PC-3 (cell line): ENCODE results near the gene ARF4. TPM values are rescaled to one million over a fixed set of nuclear protein-coding genes. Genes with fewer than 3 reads are reported as not detected.

ENCODE experiments used
- ATAC-seq: fragments of 200-7000 bp; cut with Tn5 transposase; 2 replicates; pipeline ENCODE4 v1.9.1; 2020; ENCODE audit warnings: mild to moderate bottlenecking, moderate library complexity
- BruUV-seq: library from RNA; stranded (reverse); fragments of 400-500 nt; replicated peaks from 2 replicates; lab custom pipeline; 2021; lab: Mats Ljungman, UMichigan
- CTCF ChIA-PET: fragments of 300-600 bp; sonication (Branson Sonifier 250); formaldehyde crosslinking; loops from one replicate; lab custom pipeline; 2022; ENCODE audit warnings: antibody characterized with exemption; lab: Charles Lee
- POLR2A ChIA-PET: fragments of 300-600 bp; sonication (Branson Sonifier 250); formaldehyde crosslinking; loops from one replicate; lab custom pipeline; 2022; ENCODE audit warnings: antibody characterized with exemption; ENCODE audit not compliant: unreplicated experiment; lab: Charles Lee
- DNase-seq: peaks from one replicate; pipeline ENCODE4 v3.0.0-alpha.2; 2015
- H2AFZ ChIP-seq: fragments of 300-600 bp; sonication (generic); 2 replicates; pipeline ENCODE4 v1.6.0; 2016; ENCODE audit warnings: antibody characterized with exemption, low read length
- H3F3A ChIP-seq: fragments of 300-600 bp; sonication (generic); one replicate; pipeline ENCODE4 v1.6.0; 2017; ENCODE audit warnings: antibody characterized with exemption, low read length, control low read depth, mild to moderate bottlenecking; ENCODE audit not compliant: unreplicated experiment
- H3K27ac ChIP-seq: fragments of 300-600 bp; sonication (generic); 2 replicates; pipeline ENCODE4 v1.5.1; 2016; ENCODE audit warnings: mild to moderate bottlenecking, low read length
- H3K27me3 ChIP-seq: fragments of 300-600 bp; sonication (generic); 2 replicates; pipeline ENCODE4 v1.6.1; 2016; ENCODE audit warnings: low read length, mixed read lengths
- H3K36me3 ChIP-seq: fragments of 300-600 bp; sonication (generic); 2 replicates; pipeline ENCODE4 v1.6.1; 2016; ENCODE audit warnings: low read depth, mixed run types, low read length, mixed read lengths
- H3K4me1 ChIP-seq: fragments of 300-600 bp; sonication (generic); 2 replicates; pipeline ENCODE4 v1.5.1; 2016; ENCODE audit warnings: low read length; ENCODE audit not compliant: insufficient read depth
- H3K4me2 ChIP-seq: fragments of 300-600 bp; sonication (generic); 2 replicates; pipeline ENCODE4 v1.6.0; 2016; ENCODE audit warnings: low read length
- H3K4me3 ChIP-seq: fragments of 300-600 bp; sonication (generic); 2 replicates; pipeline ENCODE4 v1.5.1; 2016; ENCODE audit warnings: mild to moderate bottlenecking, low read length, mixed read lengths
- H3K79me2 ChIP-seq: fragments of 300-600 bp; sonication (generic); 2 replicates; pipeline ENCODE4 v1.6.1; 2017; ENCODE audit warnings: low read length, mixed read lengths
- H3K9ac ChIP-seq: fragments of 300-600 bp; sonication (generic); 2 replicates; pipeline ENCODE4 v1.6.0; 2016; ENCODE audit warnings: mild to moderate bottlenecking, low read length
- H3K9me2 ChIP-seq: fragments of 300-600 bp; sonication (generic); replicated peaks from 2 replicates; pipeline ENCODE4 v1.6.1; 2016; ENCODE audit warnings: mixed run types, low read length, mixed read lengths
- H3K9me3 ChIP-seq: fragments of 300-600 bp; sonication (generic); 2 replicates; pipeline ENCODE4 v1.6.1; 2016; ENCODE audit warnings: low read length, mixed read lengths
- H4K20me1 ChIP-seq: fragments of 300-600 bp; sonication (generic); 2 replicates; pipeline ENCODE4 v1.6.1; 2016; ENCODE audit warnings: low read length, mixed read lengths
- CTCF ChIP-seq: fragments of 300-600 bp; sonication (generic); conservative IDR thresholded peaks from 2 replicates; pipeline ENCODE4 v1.5.1; 2017; ENCODE audit warnings: antibody characterized with exemption, low read depth, mild to moderate bottlenecking, low read length
- EZH2 ChIP-seq: fragments of 300-600 bp; sonication (generic); IDR thresholded peaks from one replicate; pipeline ENCODE4 v1.6.1; 2017; ENCODE audit warnings: antibody characterized with exemption, mild to moderate bottlenecking, low read length; ENCODE audit not compliant: unreplicated experiment
- EZH2phosphoT487 ChIP-seq: fragments of 300-600 bp; sonication (generic); IDR thresholded peaks from 2 replicates; pipeline ENCODE4 v1.6.1; 2018; ENCODE audit warnings: mild to moderate bottlenecking, antibody characterized with exemption, low read length, borderline replicate concordance
- intact Hi-C: fragments of 100-400 bp; cut with micrococcal nuclease; formaldehyde crosslinking; loops from 2 replicates; pipeline ENCODE4 v1.9.0; 2023
- total RNA-seq: library from RNA; depleted of rRNA; stranded (reverse); fragments of >200 nt; gene quantifications from 2 replicates; pipeline ENCODE4 v1.2.3, GENCODE V29; 2014

The ARF4 gene
- total RNA-seq, 1 experiment from 2014 or later: 135 TPM

- H3K9me2 ChIP-seq: no peaks in the 10 kb centered on the region
- H3K27me3 ChIP-seq: no peaks in the 10 kb centered on the region
- H3K79me2 ChIP-seq: 0 out of 2 replicates have a peak, but pooled peaks cover 3% of the 10 kb centered on the region
- no peaks in the 10 kb centered on the region for H3F3A ChIP-seq
- ATAC-seq (no peak), DNase-seq (no peak)
- ChIA-PET CTCF (no interaction called here), POLR2A (no interaction called here)
- BruUV-seq: no TSS peak
- no peak overlapping the region for H3K27ac ChIP-seq
- no peak overlapping the region for H2AFZ ChIP-seq
- H3K4me3 ChIP-seq: no peak overlapping the region
- no peak overlapping the region for H3K4me2 ChIP-seq
- intact Hi-C loops: no loop called here
- H3K9ac ChIP-seq: no peak overlapping the region
- no peak for TF ChIP-seq CTCF
- TF ChIP-seq EZH2: no peak
- TF ChIP-seq EZH2phosphoT487: no peak
- H3K4me1 ChIP-seq: no peaks in the 10 kb centered on the region
- H4K20me1 ChIP-seq: no peaks in the 10 kb centered on the region
- peaks cover 34% of the 10 kb centered on the region for H3K36me3 ChIP-seq
- no peaks in the 10 kb centered on the region for H3K9me3 ChIP-seq
These were observed 27.2 kb downstream of the ARF4 start for GRCh38 chr3:57569859-57570450.

- BruUV-seq: no TSS peak
- H3K27me3 ChIP-seq: no peaks in the 10 kb centered on the region
- intact Hi-C loops: loop anchor here (5.0 kb wide), 3 partner anchors 92 to 387 kb away; no protein-coding TSS in a partner anchor
- H3K4me1 ChIP-seq: peaks cover 34% of the 10 kb centered on the region
- TF ChIP-seq CTCF (no peak), EZH2phosphoT487 (no peak), EZH2 (no peak)
- H3K9me3 ChIP-seq: no peaks in the 10 kb centered on the region
- POLR2A ChIA-PET: no interaction called here
- peak overlapping the region; percentile 95 for H3K4me2 ChIP-seq
- peaks cover 17% of the 10 kb centered on the region for H4K20me1 ChIP-seq
- CTCF ChIA-PET: no interaction called here
- peaks cover 69% of the 10 kb centered on the region for H3K79me2 ChIP-seq
- H3K4me3 ChIP-seq: peak overlapping the region; percentile 85
- no peaks in the 10 kb centered on the region for H3K9me2 ChIP-seq
- DNase-seq (peak; percentile 70), ATAC-seq (no peak)
- H2AFZ ChIP-seq: no peak overlapping the region
- no peak overlapping the region for H3K9ac ChIP-seq
- no peaks in the 10 kb centered on the region for H3F3A ChIP-seq
- no peak overlapping the region for H3K27ac ChIP-seq
- peaks cover 26% of the 10 kb centered on the region for H3K36me3 ChIP-seq
These were observed 37.6 kb downstream of the ARF4 start for GRCh38 chr3:57559526-57559925.

GRCh38 chr3:57557085-57557537 lies 40.0 kb downstream of the ARF4 start:
- H3K4me3 ChIP-seq: peak overlapping the region; percentile 85
- H3K9me3 ChIP-seq: no peaks in the 10 kb centered on the region
- peak overlapping the region; percentile 94 for H3K9ac ChIP-seq
- H2AFZ ChIP-seq: peak overlapping the region; percentile 99; the same call in 1 of the 2 replicates
- no peaks in the 10 kb centered on the region for H3F3A ChIP-seq
- peaks cover 18% of the 10 kb centered on the region for H3K36me3 ChIP-seq
- intact Hi-C loops: loop anchor here (2.0 to 5.0 kb wide), 6 partner anchors 26 to 385 kb away; partner anchors contain the start of gene ARF4
- TF ChIP-seq EZH2phosphoT487 (no peak), EZH2 (no peak), CTCF (no peak)
- peaks cover 34% of the 10 kb centered on the region for H3K4me1 ChIP-seq
- no peak overlapping the region for H3K27ac ChIP-seq
- H3K4me2 ChIP-seq: peak overlapping the region; percentile 95
- POLR2A ChIA-PET: no interaction called here
- H3K9me2 ChIP-seq: no peaks in the 10 kb centered on the region
- peak; percentile 52 for DNase-seq
- CTCF ChIA-PET: no interaction called here
- BruUV-seq: no TSS peak
- peak; percentile 39 for ATAC-seq
- peaks cover 17% of the 10 kb centered on the region for H4K20me1 ChIP-seq
- H3K27me3 ChIP-seq: no peaks in the 10 kb centered on the region
- H3K79me2 ChIP-seq: peaks cover 58% of the 10 kb centered on the region
